Stimulated activated CD8-positive, alpha-beta memory T cell treated with anti-CD3 and anti-CD28 coated beads, Interleukin-4, amount 100 ng/mL, for 1 hour (primary cell): ENCODE measurements around the gene ZNF684.
"Not testable (repeated sequence)": the region's sequence is repeated elsewhere in the genome, so short reads cannot be mapped to it uniquely, and the experiment has no call there.

Source experiments
- DNase-seq, 2 donors: peaks; one replicate each; pipeline ENCODE4 v3.0.0-alpha.2; 2020; ENCODE audit warnings: low read depth in 2 of 2, low spot score in 1 of 2

Gene ZNF684

DNA sequence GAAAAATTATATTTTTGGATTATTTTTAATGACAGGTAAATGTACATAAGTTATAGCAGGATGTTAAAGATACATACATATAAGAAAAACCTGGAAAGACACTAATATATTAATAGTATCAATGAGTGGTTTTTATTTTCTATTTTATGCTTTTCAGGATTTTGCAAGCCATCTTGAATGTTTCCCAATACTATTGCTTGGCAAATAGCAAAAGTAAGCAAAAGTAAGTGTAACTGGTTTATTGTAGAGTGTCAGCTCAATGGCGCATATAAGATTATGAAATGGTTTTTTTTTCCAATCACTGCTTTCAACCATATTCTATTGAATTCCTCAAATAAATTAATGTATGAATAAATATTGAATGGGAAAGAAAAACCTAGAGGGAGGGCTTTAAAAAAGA is 36.4 kb downstream of the ZNF684 start:
- DNase-seq: no peak

DNA sequence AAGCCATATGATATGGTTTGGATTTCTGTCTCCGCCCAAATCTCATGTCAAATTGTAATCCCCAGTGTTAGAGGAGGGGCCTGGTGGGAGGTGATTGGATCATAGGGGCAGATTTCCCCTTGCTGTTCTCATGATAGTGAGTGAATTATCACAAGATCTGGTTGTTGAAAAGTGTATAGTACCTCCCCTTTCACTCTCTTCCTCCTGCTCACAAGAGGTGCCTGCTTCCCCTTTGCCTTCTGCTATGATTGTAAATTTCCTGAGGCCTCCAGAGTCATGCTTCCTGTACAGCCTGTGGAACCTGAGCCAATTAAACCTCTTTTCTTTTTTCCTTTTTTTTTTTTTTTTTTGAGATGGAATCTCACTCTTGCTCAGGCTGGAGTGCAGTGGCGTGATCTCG is 43.4 kb downstream of the ZNF684 start:
- DNase-seq: not testable (repeated sequence)

GRCh38 chr1:40575336-40575735 is 43.9 kb downstream of the ZNF684 start:
- no peak for DNase-seq

DNA sequence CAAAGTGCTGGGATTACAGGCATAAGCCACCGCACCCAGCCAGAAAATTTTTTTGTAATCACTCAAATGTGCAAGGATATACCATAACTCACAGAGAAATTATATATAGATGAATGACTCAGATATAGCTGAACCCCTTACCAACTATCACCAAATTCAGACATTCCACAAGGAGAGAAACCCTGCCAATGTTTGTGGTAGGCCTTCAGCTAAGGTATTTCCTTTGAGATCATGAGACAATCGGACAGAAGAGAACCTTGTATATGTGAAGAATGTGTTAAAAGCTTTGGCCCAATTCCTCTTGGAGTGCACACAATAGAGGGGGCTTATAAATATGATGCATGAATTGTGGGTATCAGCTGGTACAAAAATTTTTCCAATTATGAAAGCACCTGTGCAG is 50.7 kb downstream of the ZNF684 start:
- DNase-seq: no peak

- DNase-seq: no peak
Observed at GRCh38 chr1:40583980-40584379, 52.5 kb downstream of the ZNF684 start.

DNA sequence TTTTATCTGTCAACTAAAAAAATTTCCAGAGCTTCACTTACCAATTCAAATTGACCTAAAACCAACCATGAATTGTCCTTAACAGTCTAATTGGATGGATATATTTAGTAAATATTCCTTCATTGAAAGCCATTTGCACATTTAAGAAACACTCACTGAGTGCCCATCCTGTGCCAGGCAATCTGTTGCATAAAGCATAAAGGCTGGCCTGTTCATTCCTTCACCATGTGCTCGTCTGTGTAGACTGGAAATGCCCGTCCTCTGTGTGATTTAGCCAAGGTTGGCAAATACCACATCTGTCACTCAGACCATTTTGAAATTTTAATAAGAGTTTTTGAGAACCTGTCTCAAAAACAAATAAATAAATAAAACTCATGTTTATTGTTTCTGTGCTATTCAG is 57.1 kb downstream of the ZNF684 start:
- DNase-seq: no peak

DNA sequence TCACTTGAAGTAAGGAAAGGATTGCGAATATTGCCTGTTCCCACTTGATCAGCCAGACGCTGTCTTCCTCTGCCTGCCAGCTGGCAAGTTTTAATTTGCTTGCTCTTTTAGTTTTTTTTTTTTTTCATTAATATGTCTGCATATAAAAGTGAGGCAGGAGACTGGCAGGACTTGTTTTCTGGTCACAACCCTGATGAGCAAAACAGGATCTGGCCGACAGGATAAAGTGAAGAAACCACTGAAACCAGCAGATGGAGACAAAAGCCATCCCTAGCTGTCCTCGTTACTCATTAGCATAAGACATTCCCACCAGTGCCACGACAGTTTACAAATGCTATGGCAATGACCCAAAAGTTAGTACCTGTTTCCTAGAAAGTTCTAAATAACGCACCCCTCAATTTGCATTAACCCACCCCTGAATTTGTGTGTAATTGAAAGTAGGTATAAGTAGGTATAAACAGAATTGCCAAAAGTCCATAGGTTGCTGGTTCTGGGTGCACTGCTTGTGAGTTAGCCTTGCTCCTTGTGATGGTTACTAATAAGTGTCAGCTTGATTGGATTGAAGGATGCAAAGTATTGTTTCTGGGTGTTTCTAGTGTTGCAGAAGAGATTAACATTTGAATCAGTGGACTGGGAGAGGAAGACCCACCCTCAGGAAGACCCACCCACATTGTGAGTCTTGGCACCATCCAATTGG is 60.8 kb downstream of the ZNF684 start:
- no peak for DNase-seq

- no peak for DNase-seq
Observed at GRCh38 chr1:40593449-40594186, 62.2 kb downstream of the ZNF684 start.

DNA sequence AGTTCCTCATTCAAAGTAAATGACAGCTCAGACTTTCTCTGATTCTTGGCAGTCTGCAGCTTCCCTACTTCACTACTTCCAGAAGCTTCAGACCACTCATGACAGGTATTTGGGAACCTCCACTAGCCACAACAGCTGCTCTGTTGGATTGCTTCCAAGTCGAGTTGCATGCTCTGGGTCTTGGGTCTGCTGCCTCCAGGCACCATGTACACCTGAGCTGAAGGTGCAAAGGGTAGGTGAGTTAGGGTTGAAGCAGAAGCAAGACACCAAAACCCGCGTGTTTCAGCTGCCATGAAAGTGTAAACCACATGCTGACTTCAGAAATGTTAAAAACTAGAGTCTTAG is 62.7 kb downstream of the ZNF684 start:
- no peak for DNase-seq

GRCh38 chr1:40595623-40596022 is 64.2 kb downstream of the ZNF684 start:
- no peak for DNase-seq
